Thymus (tissue), 11 donors: ENCODE data around the gene RNF123. TPM values are rescaled to one million over a fixed set of nuclear protein-coding genes. Genes with fewer than 3 reads are reported as not detected.

Source experiments
- DNase-seq, 9 donors: peaks; one replicate each; pipeline ENCODE4 v3.0.0-alpha.2; 2013; ENCODE audit warnings: low spot score in 9 of 9, low read depth in 6 of 9, missing footprints in 1 of 9
- H3K27ac ChIP-seq, 2 donors: one replicate each; pipeline ENCODE4 v1.5.1; 2013; ENCODE audit warnings: control low read depth in 1 of 2, low read depth in 1 of 2, low read length in 1 of 2, mild to moderate bottlenecking in 1 of 2, moderate library complexity in 1 of 2
- H3K27me3 ChIP-seq, 2 donors: one replicate each; pipeline ENCODE4 v1.5.1; 2013; ENCODE audit warnings: low read length in 1 of 2; ENCODE audit not compliant: control insufficient read depth in 2 of 2, insufficient read depth in 1 of 2
- H3K36me3 ChIP-seq, 2 donors: one replicate each; pipeline ENCODE4 v1.5.1; 2013; ENCODE audit warnings: low read length in 1 of 2, mild to moderate bottlenecking in 1 of 2, moderate library complexity in 1 of 2; ENCODE audit not compliant: control insufficient read depth in 2 of 2, insufficient read depth in 2 of 2
- H3K4me1 ChIP-seq, 2 donors: one replicate each; pipeline ENCODE4 v1.5.1; 2013; ENCODE audit warnings: low read length in 2 of 2; ENCODE audit not compliant: control insufficient read depth in 2 of 2, insufficient read depth in 2 of 2
- H3K4me3 ChIP-seq, 2 donors: one replicate each; pipeline ENCODE4 v1.5.1; 2013; ENCODE audit warnings: low read length in 2 of 2, control low read depth in 1 of 2, mild to moderate bottlenecking in 1 of 2
- H3K9me3 ChIP-seq, 2 donors: one replicate each; pipeline ENCODE4 v1.5.1; 2013; ENCODE audit warnings: low read length in 1 of 2, mild to moderate bottlenecking in 1 of 2; ENCODE audit not compliant: control insufficient read depth in 2 of 2, insufficient read depth in 1 of 2
- WGBS: extraction: QIAGEN DNeasy Blood & Tissue Kit; methylation state at CpG from one replicate; pipeline ENCODE4 v1.1.7; 2013; 5-methylcytosine and 5-hydroxymethylcytosine counted together
- polyA plus RNA-seq: library from polyadenylated mRNA; stranded (reverse); fragments of 200-250 nt; gene quantifications from one replicate; pipeline ENCODE4 v1.2.3, GENCODE V29; 2013
- total RNA-seq: library from RNA; stranded (reverse); fragments of 120-200 nt; gene quantifications from one replicate; pipeline ENCODE4 v1.2.4, GENCODE V29; 2013
- donor health status: healthy.

Gene RNF123
- total and polyA plus RNA-seq, 2 donors: 12.3 to 23.7 TPM

DNA sequence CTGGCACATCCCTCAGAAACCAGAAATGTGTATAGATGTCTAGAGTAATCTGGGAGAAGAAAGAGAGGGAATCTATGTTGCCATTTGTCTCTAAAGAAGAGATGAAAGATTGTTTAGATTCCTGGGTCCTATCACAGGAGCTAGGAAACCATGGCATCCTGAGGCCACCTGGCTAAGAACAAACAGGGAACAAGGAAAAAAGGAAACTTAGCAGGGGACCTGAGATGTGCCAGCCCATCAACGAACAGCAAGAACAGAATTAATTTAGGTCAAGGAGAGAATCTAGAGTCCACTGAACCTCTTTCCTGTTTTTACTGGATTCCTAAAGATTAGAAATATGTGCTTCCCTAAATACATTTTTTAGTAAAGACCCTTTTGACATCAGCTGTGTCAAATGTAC is 66.7 kb downstream of the RNF123 start:
- Histone ChIP-seq H3K4me3 (no peak overlapping the region), H3K27me3 (no peaks in the 10 kb centered on the region), H3K27ac (no peak overlapping the region), H3K9me3 (no peaks in the 10 kb centered on the region), H3K36me3 (peaks cover 0 to 3% of the 10 kb centered on the region in 2 donors), H3K4me1 (no peaks in the 10 kb centered on the region)
- 98% methylated on average over 1 of the region's 1 CpG for WGBS
- DNase-seq: no peak

DNA sequence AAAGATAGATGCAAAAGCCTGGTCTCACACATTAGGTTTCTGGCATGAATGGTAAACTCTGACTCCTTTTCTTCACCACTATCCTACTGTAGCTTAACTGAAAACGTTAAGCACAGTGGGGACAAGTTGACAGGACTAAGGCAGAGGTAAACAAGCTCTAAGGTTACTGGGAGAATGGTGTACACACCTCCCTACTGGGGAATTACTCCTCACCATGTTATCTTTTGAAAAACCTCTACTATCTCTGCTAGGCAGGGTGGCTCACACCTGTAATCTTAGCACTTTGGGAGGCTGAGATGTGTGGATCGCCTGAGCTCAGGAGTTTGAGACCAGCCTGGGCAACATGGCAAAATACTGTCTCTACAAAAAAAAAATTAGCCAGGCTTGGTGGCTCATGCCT is 67.8 kb downstream of the RNF123 start:
- Histone ChIP-seq H3K9me3 (no peaks in the 10 kb centered on the region), H3K27me3 (no peaks in the 10 kb centered on the region), H3K27ac (no peak overlapping the region), H3K4me1 (no peaks in the 10 kb centered on the region), H3K4me3 (no peak overlapping the region), H3K36me3 (peaks cover 0 to 5% of the 10 kb centered on the region in 2 donors)
- 92% methylated on average over 2 of the region's 2 CpGs for WGBS
- DNase-seq: no peak

DNA sequence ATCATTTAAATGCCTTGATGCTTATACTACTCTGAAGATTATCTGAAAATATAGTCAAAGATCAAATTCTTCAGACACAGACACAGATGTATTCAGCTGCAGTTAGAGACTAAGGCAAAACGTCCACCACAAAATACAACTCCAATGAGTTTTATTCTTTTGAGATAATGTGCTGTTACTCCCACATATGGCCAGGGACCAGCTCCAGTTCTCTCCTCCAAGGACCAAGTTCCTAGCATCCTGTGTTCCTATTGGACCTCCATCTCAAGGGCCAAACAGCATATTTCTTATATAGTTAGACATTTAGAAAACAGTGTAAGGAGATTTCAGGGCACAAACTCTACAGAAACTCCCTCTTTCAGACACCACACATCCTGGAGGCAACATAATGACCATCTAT is 69.9 kb downstream of the RNF123 start:
- H3K36me3 ChIP-seq: peaks cover 0 to 5% of the 10 kb centered on the region in 2 donors
- no peak overlapping the region for H3K4me3 ChIP-seq
- no peak overlapping the region for H3K27ac ChIP-seq
- no peaks in the 10 kb centered on the region for H3K27me3 ChIP-seq
- H3K4me1 ChIP-seq: no peaks in the 10 kb centered on the region
- DNase-seq: no peak
- H3K9me3 ChIP-seq: no peaks in the 10 kb centered on the region
- WGBS: 90% methylated on average over 1 of the region's 1 CpG

- Histone ChIP-seq H3K4me3 (no peak overlapping the region), H3K9me3 (no peaks in the 10 kb centered on the region), H3K36me3 (peaks cover 0 to 5% of the 10 kb centered on the region in 2 donors), H3K27ac (no peak overlapping the region), H3K27me3 (no peaks in the 10 kb centered on the region), H3K4me1 (no peaks in the 10 kb centered on the region)
- no peak for DNase-seq
- 97% methylated on average over 3 of the region's 3 CpGs for WGBS
These were observed 72.3 kb downstream of the RNF123 start for GRCh38 chr3:49761661-49762060.

GRCh38 chr3:49763981-49764380 is 74.6 kb downstream of the RNF123 start:
- DNase-seq: no peak
- Histone ChIP-seq H3K27ac (no peak overlapping the region), H3K27me3 (no peaks in the 10 kb centered on the region), H3K9me3 (no peaks in the 10 kb centered on the region), H3K36me3 (peaks cover 0 to 6% of the 10 kb centered on the region in 2 donors), H3K4me3 (no peak overlapping the region), H3K4me1 (no peaks in the 10 kb centered on the region)
- 99% methylated on average over 4 of the region's 4 CpGs for WGBS

- Histone ChIP-seq H3K36me3 (peaks cover 0 to 7% of the 10 kb centered on the region in 2 donors), H3K27me3 (no peaks in the 10 kb centered on the region), H3K4me3 (no peak overlapping the region), H3K27ac (no peak overlapping the region), H3K9me3 (no peaks in the 10 kb centered on the region), H3K4me1 (no peaks in the 10 kb centered on the region)
- no peak for DNase-seq
- over 99% methylated on average over 3 of the region's 3 CpGs for WGBS
These were observed 80.0 kb downstream of the RNF123 start for GRCh38 chr3:49769286-49769915.

DNA sequence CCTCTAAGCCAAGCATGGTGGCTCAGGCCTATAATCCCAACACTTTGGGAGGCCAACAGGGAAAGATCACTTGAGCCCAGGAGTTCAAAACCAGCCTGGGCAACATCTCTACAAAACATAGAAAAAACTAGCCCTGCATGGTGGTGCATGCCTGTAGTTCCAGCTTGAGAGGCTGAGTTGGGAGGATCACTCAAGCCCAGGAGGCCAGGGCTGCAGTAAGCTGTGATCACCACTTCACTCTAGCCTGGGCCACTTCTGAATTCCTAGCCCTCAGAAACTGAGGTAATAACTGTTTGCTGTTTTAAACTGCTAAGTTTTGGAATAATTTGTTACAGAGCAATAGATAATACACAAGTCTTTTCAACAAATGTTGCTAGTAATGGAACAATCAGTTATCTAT is 80.6 kb downstream of the RNF123 start:
- Histone ChIP-seq H3K4me3 (no peak overlapping the region), H3K4me1 (no peaks in the 10 kb centered on the region), H3K27me3 (no peaks in the 10 kb centered on the region), H3K27ac (no peak overlapping the region), H3K36me3 (peaks cover 0 to 10% of the 10 kb centered on the region in 2 donors), H3K9me3 (no peaks in the 10 kb centered on the region)
- DNase-seq: no peak

Other genes starting within 250 kb of the RNF123 start
- gene DAG1, start 219.3 kb upstream of the RNF123 start, total RNA-seq: 8.5 TPM
- 11.5 TPM for gene DAG1, start 219.3 kb upstream of the RNF123 start, polyA plus RNA-seq
- gene BSN, start 135.1 kb upstream of the RNF123 start, total RNA-seq: 0.09 TPM
- gene BSN, start 135.1 kb upstream of the RNF123 start, polyA plus RNA-seq: 0.09 TPM
- 90.5 TPM for gene APEH, start 15.2 kb upstream of the RNF123 start, total RNA-seq
- 45.8 TPM for gene APEH, start 15.2 kb upstream of the RNF123 start, polyA plus RNA-seq
- gene MST1, start 83 bp upstream of the RNF123 start, total RNA-seq: 7.0 TPM
- 90.3 TPM for gene MST1, start 83 bp upstream of the RNF123 start, polyA plus RNA-seq
- 0.19 TPM for gene AMIGO3, start 30.1 kb downstream of the RNF123 start, total RNA-seq
- gene AMIGO3, start 30.1 kb downstream of the RNF123 start, polyA plus RNA-seq: 2.0 TPM
- 17.0 TPM for gene GMPPB, start 34.4 kb downstream of the RNF123 start, total RNA-seq
- gene GMPPB, start 34.4 kb downstream of the RNF123 start, polyA plus RNA-seq: 13.2 TPM
- gene IP6K1, start 97.0 kb downstream of the RNF123 start, total RNA-seq: 12.2 TPM
- 17.2 TPM for gene IP6K1, start 97.0 kb downstream of the RNF123 start, polyA plus RNA-seq
- not detected for gene CDHR4, start 110.3 kb downstream of the RNF123 start, total RNA-seq
- 0.18 TPM for gene CDHR4, start 110.3 kb downstream of the RNF123 start, polyA plus RNA-seq
- 4.2 TPM for gene INKA1, start 113.7 kb downstream of the RNF123 start, total RNA-seq
- gene INKA1, start 113.7 kb downstream of the RNF123 start, polyA plus RNA-seq: 5.2 TPM
- gene UBA7, start 124.4 kb downstream of the RNF123 start, total RNA-seq: 56.8 TPM
- 85.7 TPM for gene UBA7, start 124.4 kb downstream of the RNF123 start, polyA plus RNA-seq
- 8.2 TPM for gene TRAIP, start 167.0 kb downstream of the RNF123 start, total RNA-seq
- gene TRAIP, start 167.0 kb downstream of the RNF123 start, polyA plus RNA-seq: 2.4 TPM
- gene CAMKV, start 180.3 kb downstream of the RNF123 start, total RNA-seq: 0.14 TPM
- gene CAMKV, start 180.3 kb downstream of the RNF123 start, polyA plus RNA-seq: 0.23 TPM
- 8.9 TPM for gene MST1R, start 214.3 kb downstream of the RNF123 start, total RNA-seq
- 25.3 TPM for gene MST1R, start 214.3 kb downstream of the RNF123 start, polyA plus RNA-seq
- 5.9 TPM for gene MON1A, start 240.3 kb downstream of the RNF123 start, total RNA-seq
- gene MON1A, start 240.3 kb downstream of the RNF123 start, polyA plus RNA-seq: 6.9 TPM